Measurements from ENCODE around the gene NAV2.

Gene NAV2

GRCh38 chr11:19675397-19675796, 37.2 kb upstream of the NAV2 start:
- DNase-seq (ENCODE audit: low read depth, low spot score), result no peak
- H3K27me3 ChIP-seq (ENCODE audit: control insufficient read depth, insufficient read depth, low read length), result no peaks in the 10 kb centered on the region
- H3K4me1 ChIP-seq (ENCODE audit: control insufficient read depth, insufficient read depth, low read length), result peaks cover 3% of the 10 kb centered on the region
- no peak overlapping the region for H3K4me3 ChIP-seq (ENCODE audit: low read length)
- H3K27ac ChIP-seq (ENCODE audit: low read length), result no peak overlapping the region
- H3K9me3 ChIP-seq (ENCODE audit: control insufficient read depth, insufficient read depth, low read length), result no peaks in the 10 kb centered on the region
- WGBS (ENCODE audit: insufficient coverage, insufficient read length), result no CpG with 5 or more reads among the region's 5 CpGs
- no peaks in the 10 kb centered on the region for H3K36me3 ChIP-seq (ENCODE audit: control insufficient read depth, insufficient read depth, low read length)

GRCh38 chr11:19676475-19677380, 35.9 kb upstream of the NAV2 start:
- Histone ChIP-seq H3K27ac (ENCODE audit: low read length) (no peak overlapping the region), H3K4me3 (ENCODE audit: low read length) (no peak overlapping the region), H3K9me3 (ENCODE audit: control insufficient read depth, insufficient read depth, low read length) (no peaks in the 10 kb centered on the region), H3K27me3 (ENCODE audit: control insufficient read depth, insufficient read depth, low read length) (no peaks in the 10 kb centered on the region), H3K4me1 (ENCODE audit: control insufficient read depth, insufficient read depth, low read length) (peaks cover 3% of the 10 kb centered on the region), H3K36me3 (ENCODE audit: control insufficient read depth, insufficient read depth, low read length) (no peaks in the 10 kb centered on the region)
- no CpG with 5 or more reads among the region's 15 CpGs for WGBS (ENCODE audit: insufficient coverage, insufficient read length)
- DNase-seq (ENCODE audit: low read depth, low spot score), result no peak

GRCh38 chr11:19677381-19678080, 35.1 kb upstream of the NAV2 start:
- Histone ChIP-seq H3K27ac (ENCODE audit: low read length) (no peak overlapping the region), H3K9me3 (ENCODE audit: control insufficient read depth, insufficient read depth, low read length) (no peaks in the 10 kb centered on the region), H3K36me3 (ENCODE audit: control insufficient read depth, insufficient read depth, low read length) (no peaks in the 10 kb centered on the region), H3K4me1 (ENCODE audit: control insufficient read depth, insufficient read depth, low read length) (peaks cover 3% of the 10 kb centered on the region), H3K27me3 (ENCODE audit: control insufficient read depth, insufficient read depth, low read length) (no peaks in the 10 kb centered on the region), H3K4me3 (ENCODE audit: low read length) (no peak overlapping the region)
- WGBS (ENCODE audit: insufficient coverage, insufficient read length), result no CpG with 5 or more reads among the region's 8 CpGs
- DNase-seq (ENCODE audit: low read depth, low spot score), result no peak

GRCh38 chr11:19679952-19680828, 32.4 kb upstream of the NAV2 start:
- Histone ChIP-seq H3K4me3 (ENCODE audit: low read length) (no peak overlapping the region), H3K27me3 (ENCODE audit: control insufficient read depth, insufficient read depth, low read length) (no peaks in the 10 kb centered on the region), H3K9me3 (ENCODE audit: control insufficient read depth, insufficient read depth, low read length) (no peaks in the 10 kb centered on the region), H3K27ac (ENCODE audit: low read length) (no peak overlapping the region), H3K36me3 (ENCODE audit: control insufficient read depth, insufficient read depth, low read length) (no peaks in the 10 kb centered on the region), H3K4me1 (ENCODE audit: control insufficient read depth, insufficient read depth, low read length) (peaks cover 3% of the 10 kb centered on the region)
- DNase-seq (ENCODE audit: low read depth, low spot score), result no peak
- WGBS (ENCODE audit: insufficient coverage, insufficient read length), result no CpG with 5 or more reads among the region's 12 CpGs

DNA sequence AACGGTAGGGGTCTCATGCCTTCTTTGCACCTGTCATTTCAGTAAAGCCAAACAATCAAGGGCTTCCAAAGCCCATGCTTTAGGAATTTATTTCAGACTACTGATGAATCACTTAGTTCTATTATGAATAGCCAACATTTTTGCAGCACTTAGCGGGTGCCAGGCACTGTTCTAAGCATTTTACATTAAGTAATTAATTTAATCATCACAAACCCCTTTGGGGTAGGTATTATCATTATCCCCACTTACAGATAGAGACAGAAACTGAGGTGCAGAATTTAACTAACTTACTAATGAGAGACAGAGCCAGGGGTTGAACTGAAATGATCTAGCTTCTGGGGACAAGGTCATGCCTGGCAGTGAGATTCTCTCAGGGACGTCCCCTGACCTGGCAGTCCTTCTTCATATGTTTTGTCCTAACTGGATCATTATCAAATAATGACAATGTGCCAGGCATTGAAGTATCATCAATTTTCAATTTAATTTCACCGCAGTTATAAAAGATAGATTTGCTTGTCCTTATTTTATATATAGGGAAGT, 31.7 kb upstream of the NAV2 start:
- no peak overlapping the region for H3K27ac ChIP-seq (ENCODE audit: low read length)
- WGBS (ENCODE audit: insufficient coverage, insufficient read length), result no CpG with 5 or more reads among the region's 4 CpGs

DNA sequence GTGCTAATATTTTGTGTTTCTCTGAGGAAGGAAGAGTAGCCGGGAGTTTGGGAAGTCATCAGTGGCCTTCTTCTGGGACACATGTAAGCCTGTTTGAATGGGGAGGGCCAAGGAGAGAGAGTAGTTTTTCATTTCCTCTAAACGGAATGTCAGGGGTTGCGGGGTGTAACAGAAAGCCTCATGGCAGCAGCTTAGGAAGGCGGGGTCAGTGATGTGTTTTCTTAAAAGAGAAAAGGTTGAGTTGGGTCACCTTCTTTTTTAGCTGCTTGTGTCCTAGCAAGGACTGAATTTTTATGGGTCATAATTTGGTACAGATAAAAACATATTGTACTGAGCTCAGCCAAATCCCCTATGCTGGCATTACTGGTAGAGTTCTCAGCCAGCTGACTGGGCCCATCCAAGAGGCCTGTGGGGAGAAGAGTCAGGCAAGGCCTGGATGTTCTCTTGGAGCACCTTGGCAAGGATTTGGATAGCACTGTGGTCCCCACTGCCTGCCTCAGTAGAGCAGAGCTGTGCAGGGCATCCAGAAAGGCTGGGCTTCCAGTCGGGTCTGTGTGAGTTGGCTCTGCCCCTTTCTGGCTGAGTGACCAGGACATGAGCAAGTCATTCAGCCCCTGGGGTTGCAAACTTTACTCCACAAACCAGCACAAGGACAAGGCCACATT, 29.4 kb upstream of the NAV2 start:
- Histone ChIP-seq H3K4me3 (ENCODE audit: low read length) (no peak overlapping the region), H3K36me3 (ENCODE audit: control insufficient read depth, insufficient read depth, low read length) (no peaks in the 10 kb centered on the region), H3K9me3 (ENCODE audit: control insufficient read depth, insufficient read depth, low read length) (no peaks in the 10 kb centered on the region), H3K27me3 (ENCODE audit: control insufficient read depth, insufficient read depth, low read length) (no peaks in the 10 kb centered on the region), H3K27ac (ENCODE audit: low read length) (no peak overlapping the region), H3K4me1 (ENCODE audit: control insufficient read depth, insufficient read depth, low read length) (no peaks in the 10 kb centered on the region)
- no CpG with 5 or more reads among the region's 5 CpGs for WGBS (ENCODE audit: insufficient coverage, insufficient read length)
- no peak for DNase-seq (ENCODE audit: low read depth, low spot score)

More for the DNA sequence above, 31.7 kb upstream of the NAV2 start:
- Histone ChIP-seq H3K27me3 (ENCODE audit: control insufficient read depth, insufficient read depth, low read length) (no peaks in the 10 kb centered on the region), H3K4me3 (ENCODE audit: low read length) (no peak overlapping the region), H3K9me3 (ENCODE audit: control insufficient read depth, insufficient read depth, low read length) (no peaks in the 10 kb centered on the region), H3K36me3 (ENCODE audit: control insufficient read depth, insufficient read depth, low read length) (no peaks in the 10 kb centered on the region), H3K4me1 (ENCODE audit: control insufficient read depth, insufficient read depth, low read length) (peaks cover 3% of the 10 kb centered on the region)
- DNase-seq (ENCODE audit: low read depth, low spot score), result no peak

DNA sequence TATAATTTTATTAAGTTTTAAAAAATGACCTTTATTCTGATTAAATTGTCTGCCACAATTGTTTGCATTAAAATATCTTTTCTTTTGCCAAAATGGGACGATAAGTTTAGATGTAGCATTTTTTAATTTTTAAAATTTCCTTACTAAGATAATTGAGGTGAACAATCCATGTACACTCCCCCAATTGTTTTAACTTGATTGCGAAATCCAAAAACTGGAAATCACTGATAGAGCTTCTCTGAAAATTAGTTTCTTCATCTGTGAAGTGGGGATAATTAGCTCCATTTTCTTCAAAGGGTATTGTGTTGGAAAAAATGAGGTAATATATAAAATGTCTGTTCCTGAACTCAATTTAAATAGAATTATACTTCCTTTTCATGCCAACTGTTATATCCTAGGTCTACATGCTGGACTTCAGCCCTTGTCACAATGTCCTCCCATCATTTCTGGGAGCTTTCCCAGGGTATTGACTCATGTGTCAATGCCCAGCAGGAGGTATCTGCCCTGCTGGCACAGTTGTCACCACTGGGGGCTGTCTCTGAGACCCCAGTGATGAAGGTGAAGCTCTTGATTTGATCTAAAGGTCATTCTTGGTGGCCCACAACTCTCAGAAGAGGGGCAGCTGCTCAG, 28.7 kb upstream of the NAV2 start:
- no peak for DNase-seq (ENCODE audit: low read depth, low spot score)
- no CpG with 5 or more reads among the region's 2 CpGs for WGBS (ENCODE audit: insufficient coverage, insufficient read length)
- H3K36me3 ChIP-seq (ENCODE audit: control insufficient read depth, insufficient read depth, low read length), result no peaks in the 10 kb centered on the region
- no peaks in the 10 kb centered on the region for H3K9me3 ChIP-seq (ENCODE audit: control insufficient read depth, insufficient read depth, low read length)
- no peaks in the 10 kb centered on the region for H3K27me3 ChIP-seq (ENCODE audit: control insufficient read depth, insufficient read depth, low read length)
- no peak overlapping the region for H3K27ac ChIP-seq (ENCODE audit: low read length)
- no peaks in the 10 kb centered on the region for H3K4me1 ChIP-seq (ENCODE audit: control insufficient read depth, insufficient read depth, low read length)
- H3K4me3 ChIP-seq (ENCODE audit: low read length), result no peak overlapping the region

DNA sequence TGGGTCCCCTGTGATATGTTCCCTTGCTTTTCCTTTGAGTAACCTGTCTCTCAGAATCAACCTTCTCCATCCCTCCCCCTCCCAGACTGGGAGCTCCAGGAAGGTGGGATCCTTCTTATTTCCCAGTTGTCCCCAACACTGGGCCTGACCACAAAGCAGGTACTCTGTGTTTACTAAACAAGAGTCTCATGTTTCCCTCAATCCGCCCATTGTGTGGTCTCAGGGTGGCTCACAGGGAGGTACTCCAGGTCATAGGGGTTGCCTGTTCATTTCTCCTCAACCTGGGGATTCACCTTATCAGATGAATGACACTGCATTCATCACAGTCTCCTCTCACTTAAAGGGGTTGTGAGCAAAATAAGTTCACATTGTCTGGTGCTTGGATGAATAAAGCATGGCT, 26.4 kb upstream of the NAV2 start:
- no CpG with 5 or more reads among the region's 1 CpG for WGBS (ENCODE audit: insufficient coverage, insufficient read length)

DNA sequence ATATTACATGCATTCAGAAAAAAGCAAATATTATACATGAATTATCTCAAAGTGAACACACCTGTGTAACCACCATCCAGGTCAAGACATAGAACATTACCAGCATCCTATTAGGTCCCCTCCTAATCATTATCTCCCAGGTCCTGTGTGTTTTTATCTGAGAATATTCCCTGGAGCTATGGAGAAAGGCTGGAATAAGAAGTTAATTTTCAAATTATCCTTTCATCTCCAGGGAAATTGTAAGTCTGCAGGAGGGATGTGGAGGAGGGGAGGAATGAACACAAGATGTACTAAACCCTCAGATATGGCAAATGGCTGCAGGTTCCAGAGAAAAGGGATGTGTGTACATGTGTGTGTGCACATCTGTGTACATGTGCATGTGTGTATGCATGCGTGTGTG, 25.2 kb upstream of the NAV2 start:
- Histone ChIP-seq H3K9me3 (ENCODE audit: control insufficient read depth, insufficient read depth, low read length) (no peaks in the 10 kb centered on the region), H3K36me3 (ENCODE audit: control insufficient read depth, insufficient read depth, low read length) (no peaks in the 10 kb centered on the region), H3K4me1 (ENCODE audit: control insufficient read depth, insufficient read depth, low read length) (no peaks in the 10 kb centered on the region), H3K4me3 (ENCODE audit: low read length) (no peak overlapping the region), H3K27me3 (ENCODE audit: control insufficient read depth, insufficient read depth, low read length) (no peaks in the 10 kb centered on the region), H3K27ac (ENCODE audit: low read length) (no peak overlapping the region)
- no CpG with 5 or more reads among the region's 1 CpG for WGBS (ENCODE audit: insufficient coverage, insufficient read length)
- DNase-seq (ENCODE audit: low read depth, low spot score), result no peak

More for the DNA sequence above, 26.4 kb upstream of the NAV2 start:
- Histone ChIP-seq H3K27me3 (ENCODE audit: control insufficient read depth, insufficient read depth, low read length) (no peaks in the 10 kb centered on the region), H3K4me3 (ENCODE audit: low read length) (no peak overlapping the region), H3K36me3 (ENCODE audit: control insufficient read depth, insufficient read depth, low read length) (no peaks in the 10 kb centered on the region), H3K27ac (ENCODE audit: low read length) (no peak overlapping the region), H3K4me1 (ENCODE audit: control insufficient read depth, insufficient read depth, low read length) (no peaks in the 10 kb centered on the region), H3K9me3 (ENCODE audit: control insufficient read depth, insufficient read depth, low read length) (no peaks in the 10 kb centered on the region)
- no peak for DNase-seq (ENCODE audit: low read depth, low spot score)
